BLaER1 treated with 17β-estradiol and CSF1 and Interleukin-3, amounts not matched to agents 10 nM and 100 nM (cell line): ENCODE results near the gene UGGT1.
A peak's percentile ranks its signal among the peaks of the same experiment; 100 is the strongest.

Experiments used
- H3K27ac ChIP-seq, 11 experiments: shearing (Covaris generic); formaldehyde crosslinking; 2 replicates each; pipeline ENCODE4 v1.8.1; 2022
- H3K27me3 ChIP-seq, 11 experiments: shearing (Covaris generic); formaldehyde crosslinking; 2 replicates each; pipeline ENCODE4 v1.8.1; 2022
- H3K36me3 ChIP-seq, 11 experiments: shearing (Covaris generic); formaldehyde crosslinking; 2 replicates each; pipeline ENCODE4 v1.8.1; 2022
- H3K4me1 ChIP-seq, 10 experiments: shearing (Covaris generic); formaldehyde crosslinking; 2 replicates each; pipeline ENCODE4 v1.8.1; 2022
- H3K4me2 ChIP-seq, 11 experiments: shearing (Covaris generic); formaldehyde crosslinking; 2 replicates each; pipeline ENCODE4 v1.8.1; 2022
- H3K4me3 ChIP-seq, 10 experiments: shearing (Covaris generic); formaldehyde crosslinking; 2 replicates each; pipeline ENCODE4 v1.8.1; 2022
- H3K9ac ChIP-seq, 11 experiments: shearing (Covaris generic); formaldehyde crosslinking; 2 replicates each; pipeline ENCODE4 v1.8.1; 2022
- H3K9me3 ChIP-seq, 11 experiments: shearing (Covaris generic); formaldehyde crosslinking; replicated peaks in 1 of 11; 2 replicates each; pipeline ENCODE4 v1.8.1; 2022
- H4K20me1 ChIP-seq, 11 experiments: shearing (Covaris generic); formaldehyde crosslinking; 2 replicates each; pipeline ENCODE4 v1.8.1; 2022
- Cebpa-rat ChIP-seq, 11 experiments: shearing (Covaris generic); IDR thresholded peaks; 2 replicates each; pipeline ENCODE4 v1.8.1; 2022

UGGT1 gene

GRCh38 chr2:128090945-128091725 lies at the start of gene UGGT1:
UGGT1 (plus strand) TSS chr2:128091200; CDS start chr2:128091358, 158 bp downstream.
- Histone ChIP-seq H3K4me3 (peak within 1 kb of the TSS; percentile 79 to 99 (median 87)), H3K27me3 (no peaks in the 10 kb centered on the region), H3K4me2 (peak within 1 kb of the TSS; percentile 76 to 95 (median 83)), H3K36me3 (peaks cover 7 to 25% (median 16%) of the 10 kb centered on the region in 11 experiments; a peak in 16 of 22 replicates), H3K9ac (peak within 1 kb of the TSS; percentile 83 to 94 (median 90)), H4K20me1 (peaks cover 19 to 39% (median 30%) of the 10 kb centered on the region in 11 experiments; a peak in 19 of 22 replicates), H3K4me1 (peaks cover 30 to 42% (median 32%) of the 10 kb centered on the region in 10 experiments), H3K27ac (peak within 1 kb of the TSS; percentile 75 to 93 (median 88)), H3K9me3 (no peaks in the 10 kb centered on the region)
- no peak for TF ChIP-seq Cebpa-rat (IDR thresholded peaks at IDR 0.05)

GRCh38 chr2:128041561-128041960 lies 49.4 kb upstream of the UGGT1 start:
- Histone ChIP-seq H3K9ac (no peak overlapping the region), H3K27me3 (no peaks in the 10 kb centered on the region), H3K9me3 (peaks cover 59 to 88% (median 72%) of the 10 kb centered on the region in 11 experiments), H3K27ac (no peak overlapping the region), H3K4me3 (no peak overlapping the region), H4K20me1 (no peaks in the 10 kb centered on the region), H3K4me1 (no peaks in the 10 kb centered on the region; a peak in 1 of 20 replicates), H3K36me3 (peaks cover 0 to 12% (median 0%) of the 10 kb centered on the region in 11 experiments; a peak in 3 of 22 replicates), H3K4me2 (no peak overlapping the region)
- TF ChIP-seq Cebpa-rat (IDR thresholded peaks at IDR 0.05), result no peak

DNA sequence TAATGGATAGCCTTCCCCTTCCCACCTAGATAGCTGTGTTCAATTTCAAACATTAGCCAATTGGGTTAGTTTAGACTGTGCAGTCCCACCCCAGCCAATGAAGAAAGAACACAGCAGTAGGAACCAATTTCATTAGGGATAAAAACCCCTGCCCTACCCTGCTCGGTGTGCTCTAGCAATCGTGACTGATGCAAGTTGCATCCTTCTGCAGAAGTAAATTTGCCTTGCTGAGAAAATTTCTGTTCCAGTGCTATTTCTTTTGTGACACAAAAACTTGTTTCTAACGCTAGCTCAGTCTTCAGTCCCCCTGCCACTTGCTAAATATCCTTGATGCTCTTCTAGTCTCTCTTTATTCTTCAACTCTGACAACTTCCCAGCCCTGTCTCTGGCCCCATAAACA lies 48.0 kb upstream of the UGGT1 start:
- no peak overlapping the region for H3K4me2 ChIP-seq

GRCh38 chr2:128053331-128053730 lies 37.7 kb upstream of the UGGT1 start:
- H3K4me2 ChIP-seq, result no peak overlapping the region
- no peaks in the 10 kb centered on the region for H4K20me1 ChIP-seq
- H3K27ac ChIP-seq, result no peak overlapping the region
- peaks cover 17 to 45% (median 33%) of the 10 kb centered on the region in 11 experiments; a peak in 21 of 22 replicates for H3K9me3 ChIP-seq
- no peak for TF ChIP-seq Cebpa-rat (IDR thresholded peaks at IDR 0.05)
- no peaks in the 10 kb centered on the region for H3K36me3 ChIP-seq
- H3K9ac ChIP-seq, result no peak overlapping the region
- no peak overlapping the region for H3K4me3 ChIP-seq
- no peaks in the 10 kb centered on the region for H3K4me1 ChIP-seq
- H3K27me3 ChIP-seq, result no peaks in the 10 kb centered on the region

More for the DNA sequence above, 48.0 kb upstream of the UGGT1 start:
- no peaks in the 10 kb centered on the region; a peak in 1 of 20 replicates for H3K4me1 ChIP-seq
- H4K20me1 ChIP-seq, result no peaks in the 10 kb centered on the region
- no peak overlapping the region for H3K9ac ChIP-seq
- no peaks in the 10 kb centered on the region for H3K27me3 ChIP-seq
- no peak overlapping the region for H3K27ac ChIP-seq
- no peak for TF ChIP-seq Cebpa-rat (IDR thresholded peaks at IDR 0.05)
- H3K9me3 ChIP-seq, result peaks cover 48 to 84% (median 58%) of the 10 kb centered on the region in 11 experiments
- H3K4me3 ChIP-seq, result no peak overlapping the region
- 0 out of 22 replicates have a peak, but pooled peaks cover 0 to 5% (median 0%) of the 10 kb centered on the region in 11 experiments for H3K36me3 ChIP-seq

DNA sequence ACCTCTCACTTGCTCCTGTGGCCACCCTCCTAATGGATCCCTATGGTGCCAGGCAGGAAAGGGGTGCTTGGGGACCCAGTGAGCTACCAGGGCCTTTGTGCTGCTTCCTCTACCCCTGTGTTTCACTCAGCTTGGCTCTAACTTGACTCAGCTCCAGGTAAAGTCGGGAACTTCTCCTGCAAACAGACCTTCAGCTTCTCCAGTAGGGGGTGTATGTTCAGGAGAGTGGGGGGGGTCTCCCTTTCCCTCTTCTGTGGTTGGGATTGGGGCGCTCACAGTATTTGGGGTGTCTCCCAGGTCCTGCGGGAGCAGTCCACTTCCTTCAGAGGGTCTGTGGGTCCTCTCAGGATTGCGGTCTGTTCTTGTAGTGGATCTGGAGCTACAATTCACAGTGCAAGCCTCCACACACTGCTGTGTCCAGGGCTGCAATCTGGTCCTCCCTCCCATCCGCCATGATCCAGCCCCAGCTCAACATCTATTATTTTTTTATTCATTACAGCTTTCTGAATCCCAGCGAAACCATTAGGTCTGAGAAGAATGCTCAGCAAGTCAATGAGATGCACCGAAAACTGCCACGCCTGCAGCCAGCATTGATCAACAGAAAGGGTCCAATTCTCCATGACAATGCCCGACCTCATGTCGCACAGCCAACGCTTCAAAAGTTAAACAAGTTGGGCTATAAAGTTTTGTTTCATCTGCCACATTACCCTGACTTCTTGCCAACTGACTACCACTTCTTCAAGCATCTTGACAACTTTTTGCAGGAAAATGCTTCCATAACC lies 36.7 kb upstream of the UGGT1 start:
- H3K27me3 ChIP-seq, result no peaks in the 10 kb centered on the region
- no peak overlapping the region for H3K27ac ChIP-seq
- no peak overlapping the region for H3K4me2 ChIP-seq
- no peaks in the 10 kb centered on the region for H4K20me1 ChIP-seq
- H3K4me1 ChIP-seq, result no peaks in the 10 kb centered on the region
- peaks cover 10 to 35% (median 23%) of the 10 kb centered on the region in 11 experiments; a peak in 20 of 22 replicates for H3K9me3 ChIP-seq
- no peak for TF ChIP-seq Cebpa-rat (IDR thresholded peaks at IDR 0.05)
- H3K36me3 ChIP-seq, result no peaks in the 10 kb centered on the region
- H3K4me3 ChIP-seq, result no peak overlapping the region
- no peak overlapping the region for H3K9ac ChIP-seq

- Histone ChIP-seq H3K4me3 (no peak overlapping the region), H3K4me2 (no peak overlapping the region), H3K27me3 (no peaks in the 10 kb centered on the region), H3K4me1 (no peaks in the 10 kb centered on the region), H3K27ac (no peak overlapping the region), H3K36me3 (no peaks in the 10 kb centered on the region), H3K9ac (no peak overlapping the region), H3K9me3 (peaks cover 7 to 20% (median 14%) of the 10 kb centered on the region in 11 experiments; a peak in 18 of 22 replicates), H4K20me1 (no peaks in the 10 kb centered on the region)
- TF ChIP-seq Cebpa-rat (IDR thresholded peaks at IDR 0.05), result no peak
Measured at GRCh38 chr2:128057334-128057733, 33.7 kb upstream of the UGGT1 start.

DNA sequence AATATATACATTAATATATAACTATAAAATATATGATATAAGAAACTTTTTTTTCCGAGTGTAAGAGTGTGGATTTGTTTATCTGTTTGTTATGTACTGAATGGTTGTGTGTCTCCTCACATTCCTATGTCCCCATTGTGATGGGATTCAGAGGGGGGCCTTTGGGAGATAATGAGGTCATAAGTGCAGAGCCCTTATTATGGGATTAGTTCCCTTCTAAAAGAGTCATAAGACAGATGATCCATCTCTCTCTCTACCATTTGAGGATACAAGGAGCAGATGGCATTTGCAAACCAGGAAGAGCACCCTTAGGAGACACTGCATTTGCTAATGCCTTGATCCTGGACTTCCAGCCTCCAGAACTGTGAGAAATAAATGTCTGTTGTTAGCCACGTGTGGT lies 32.9 kb upstream of the UGGT1 start:
- no peaks in the 10 kb centered on the region for H3K27me3 ChIP-seq
- no peak overlapping the region for H3K4me2 ChIP-seq
- H3K9ac ChIP-seq, result no peak overlapping the region
- H3K4me3 ChIP-seq, result no peak overlapping the region
- H3K9me3 ChIP-seq, result peaks cover 7 to 17% (median 14%) of the 10 kb centered on the region in 11 experiments; a peak in 18 of 22 replicates
- no peak for TF ChIP-seq Cebpa-rat (IDR thresholded peaks at IDR 0.05)
- no peaks in the 10 kb centered on the region for H4K20me1 ChIP-seq
- H3K27ac ChIP-seq, result no peak overlapping the region
- no peaks in the 10 kb centered on the region for H3K36me3 ChIP-seq
- no peaks in the 10 kb centered on the region for H3K4me1 ChIP-seq

DNA sequence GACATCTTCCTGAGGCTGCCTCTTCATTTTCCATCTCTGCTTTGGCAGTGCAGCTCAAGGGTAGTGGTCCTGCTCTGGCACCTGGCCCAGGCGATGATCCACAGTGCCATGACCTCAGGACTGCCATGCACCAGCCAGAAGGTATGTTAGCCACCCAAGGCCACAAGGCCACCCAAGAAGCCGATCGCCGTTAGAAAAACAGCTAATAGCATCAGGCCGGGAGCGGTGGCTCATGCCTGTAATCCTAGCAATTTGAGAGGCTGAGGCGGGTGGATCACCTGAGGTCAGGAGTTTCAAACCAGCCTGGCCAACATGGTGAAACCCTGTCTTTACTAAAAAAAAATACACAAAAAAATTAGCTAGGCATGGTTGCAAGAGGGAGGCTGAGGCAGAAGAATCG lies 28.4 kb upstream of the UGGT1 start:
- TF ChIP-seq Cebpa-rat (IDR thresholded peaks at IDR 0.05), result no peak
- Histone ChIP-seq H3K4me2 (no peak overlapping the region), H3K9me3 (no peaks in the 10 kb centered on the region), H3K36me3 (no peaks in the 10 kb centered on the region), H3K4me1 (peaks cover 0 to 5% (median 0%) of the 10 kb centered on the region in 10 experiments; a peak in 1 of 20 replicates), H3K9ac (no peak overlapping the region), H3K27ac (no peak overlapping the region), H4K20me1 (no peaks in the 10 kb centered on the region), H3K27me3 (no peaks in the 10 kb centered on the region), H3K4me3 (no peak overlapping the region)

DNA sequence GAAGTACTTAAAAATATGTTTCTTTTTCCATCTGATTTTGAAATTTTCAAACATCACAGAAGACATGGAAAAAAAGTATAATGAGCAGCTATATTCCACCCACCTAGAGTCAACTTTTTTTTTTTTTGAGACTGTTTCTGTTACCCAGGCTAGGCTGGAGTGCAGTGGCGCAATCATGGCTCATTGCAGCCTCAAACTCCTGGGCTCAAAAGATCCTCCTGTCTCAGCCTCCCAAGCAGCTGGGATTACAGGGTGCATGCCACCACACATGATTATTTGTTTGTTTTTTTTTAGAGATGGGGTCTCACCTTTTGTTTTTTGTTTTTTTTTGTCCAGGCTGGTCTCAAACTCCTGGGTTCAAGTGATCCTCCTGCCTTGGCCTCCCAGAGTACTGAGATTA lies 26.6 kb upstream of the UGGT1 start:
- Histone ChIP-seq H3K4me1 (peaks cover 0 to 5% (median 0%) of the 10 kb centered on the region in 10 experiments; a peak in 1 of 20 replicates), H3K4me2 (no peak overlapping the region), H4K20me1 (no peaks in the 10 kb centered on the region), H3K27ac (no peak overlapping the region), H3K4me3 (no peak overlapping the region), H3K27me3 (no peaks in the 10 kb centered on the region), H3K36me3 (no peaks in the 10 kb centered on the region), H3K9ac (no peak overlapping the region), H3K9me3 (no peaks in the 10 kb centered on the region)
- no peak for TF ChIP-seq Cebpa-rat (IDR thresholded peaks at IDR 0.05)
